Measurements from ENCODE around the gene DOK6.

- TF ChIP-seq CTCF (IDR thresholded peaks at IDR 0.05; ENCODE audit: low read depth, low read length) = no peak
- TF ChIP-seq EZH2phosphoT487 (IDR thresholded peaks at IDR 0.05; ENCODE audit: low read depth) = no peak
These were observed 158.9 kb downstream of the DOK6 start for GRCh38 chr18:69559604-69560003.

Data from OCI-LY3 (cell line).